Measurements from ENCODE around the gene NCOA3.
"Not testable (repeated sequence)": the region's sequence is repeated elsewhere in the genome, so short reads cannot be mapped to it uniquely, and the experiment has no call there.

The NCOA3 gene

GRCh38 chr20:47588158-47588557, 86.5 kb downstream of the NCOA3 start:
- no peak overlapping the region for H3K4me3 ChIP-seq
- no peak overlapping the region for H3K27ac ChIP-seq
- no peak for DNase-seq (ENCODE audit: low spot score)
- TF ChIP-seq CTCF (IDR thresholded peaks at IDR 0.05), result no peak

- no peak overlapping the region for H3K4me3 ChIP-seq
- TF ChIP-seq CTCF (IDR thresholded peaks at IDR 0.05), result no peak
- no peak for DNase-seq (ENCODE audit: low spot score)
- H3K27ac ChIP-seq, result no peak overlapping the region
These were observed 89.5 kb downstream of the NCOA3 start for GRCh38 chr20:47591231-47591630.

- Histone ChIP-seq H3K4me3 (no peak overlapping the region), H3K27ac (no peak overlapping the region)
- TF ChIP-seq CTCF (IDR thresholded peaks at IDR 0.05), result no peak
- DNase-seq (ENCODE audit: low spot score), result no peak
These were observed 92.5 kb downstream of the NCOA3 start for GRCh38 chr20:47594157-47594556.

- H3K27ac ChIP-seq; H3K4me3 ChIP-seq; DNase-seq (ENCODE audit: low spot score): not testable (repeated sequence)
These were observed 93.5 kb downstream of the NCOA3 start for GRCh38 chr20:47595138-47595537.

GRCh38 chr20:47596003-47596571, 94.4 kb downstream of the NCOA3 start:
- no peak for DNase-seq (ENCODE audit: low spot score)
- TF ChIP-seq CTCF (IDR thresholded peaks at IDR 0.05), result no peak
- Histone ChIP-seq H3K27ac (no peak overlapping the region), H3K4me3 (no peak overlapping the region)

- DNase-seq (ENCODE audit: low spot score), result no peak
- no peak for TF ChIP-seq CTCF (IDR thresholded peaks at IDR 0.05)
- Histone ChIP-seq H3K4me3 (no peak overlapping the region), H3K27ac (no peak overlapping the region)
These were observed 95.4 kb downstream of the NCOA3 start for GRCh38 chr20:47597090-47597489.

GRCh38 chr20:47598911-47599744, 97.4 kb downstream of the NCOA3 start:
- no peak for TF ChIP-seq CTCF (IDR thresholded peaks at IDR 0.05)
- H3K4me3 ChIP-seq, result no peak overlapping the region
- DNase-seq (ENCODE audit: low spot score), result no peak
- H3K27ac ChIP-seq, result no peak overlapping the region
